ENCODE results near the gene SYK.

Gene SYK

DNA sequence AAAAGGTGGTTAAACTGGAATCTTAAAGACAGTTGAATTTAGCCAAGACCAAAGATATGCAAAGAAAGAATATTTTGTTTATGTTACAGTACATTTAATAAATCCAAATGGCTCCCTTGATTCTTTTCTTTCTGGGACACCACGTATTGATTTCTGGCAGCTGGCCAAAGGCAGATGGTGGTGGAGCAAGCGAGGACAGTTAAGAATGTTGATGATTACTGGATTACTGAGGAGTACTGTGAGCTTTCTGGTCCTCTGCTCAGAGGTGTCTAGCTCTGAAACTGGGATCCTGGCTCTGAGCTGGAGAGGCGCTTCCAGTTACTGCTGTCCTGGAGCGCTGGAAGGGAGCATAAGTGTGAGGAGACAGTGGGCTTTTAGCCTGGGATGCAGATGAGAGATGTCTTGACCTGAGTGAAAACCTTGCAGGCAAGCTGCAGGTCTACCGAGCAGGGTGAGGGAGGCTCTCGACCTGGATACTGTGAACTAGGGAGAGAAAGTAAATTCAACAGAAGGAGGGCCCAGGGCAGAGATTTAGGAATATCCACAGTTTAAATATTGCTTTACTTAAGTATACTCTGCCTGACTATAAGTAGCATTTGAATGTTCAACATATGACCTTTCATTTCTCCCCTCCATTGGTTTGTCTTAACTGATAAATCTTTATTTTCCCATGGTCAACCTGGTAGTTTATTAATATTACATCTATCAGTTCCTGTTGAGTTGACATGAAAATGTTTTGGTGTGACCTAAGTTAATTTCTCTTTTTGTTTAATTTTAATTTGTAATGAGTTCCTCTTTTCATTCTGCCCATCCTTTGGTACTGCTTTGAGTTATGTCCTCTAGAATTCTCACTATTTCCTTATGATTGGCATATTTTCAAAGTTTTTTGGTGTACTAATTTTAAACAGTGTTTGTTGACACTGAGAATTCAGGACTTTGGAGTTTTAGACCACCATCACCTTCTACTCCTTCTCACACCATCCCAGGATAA lies 3.7 kb downstream of the SYK start:
- TF ChIP-seq TAF1 (IDR thresholded peaks at IDR 0.05; ENCODE audit: borderline replicate concordance, insufficient read depth, low read length) (no peak), POLR2AphosphoS5 (IDR thresholded peaks at IDR 0.05; ENCODE audit: low read depth, low read length) (no peak), SIN3A (IDR thresholded peaks at IDR 0.05; ENCODE audit: borderline replicate concordance, insufficient read depth, low read length) (no peak)
- TF ChIP-seq, protein P1, sequence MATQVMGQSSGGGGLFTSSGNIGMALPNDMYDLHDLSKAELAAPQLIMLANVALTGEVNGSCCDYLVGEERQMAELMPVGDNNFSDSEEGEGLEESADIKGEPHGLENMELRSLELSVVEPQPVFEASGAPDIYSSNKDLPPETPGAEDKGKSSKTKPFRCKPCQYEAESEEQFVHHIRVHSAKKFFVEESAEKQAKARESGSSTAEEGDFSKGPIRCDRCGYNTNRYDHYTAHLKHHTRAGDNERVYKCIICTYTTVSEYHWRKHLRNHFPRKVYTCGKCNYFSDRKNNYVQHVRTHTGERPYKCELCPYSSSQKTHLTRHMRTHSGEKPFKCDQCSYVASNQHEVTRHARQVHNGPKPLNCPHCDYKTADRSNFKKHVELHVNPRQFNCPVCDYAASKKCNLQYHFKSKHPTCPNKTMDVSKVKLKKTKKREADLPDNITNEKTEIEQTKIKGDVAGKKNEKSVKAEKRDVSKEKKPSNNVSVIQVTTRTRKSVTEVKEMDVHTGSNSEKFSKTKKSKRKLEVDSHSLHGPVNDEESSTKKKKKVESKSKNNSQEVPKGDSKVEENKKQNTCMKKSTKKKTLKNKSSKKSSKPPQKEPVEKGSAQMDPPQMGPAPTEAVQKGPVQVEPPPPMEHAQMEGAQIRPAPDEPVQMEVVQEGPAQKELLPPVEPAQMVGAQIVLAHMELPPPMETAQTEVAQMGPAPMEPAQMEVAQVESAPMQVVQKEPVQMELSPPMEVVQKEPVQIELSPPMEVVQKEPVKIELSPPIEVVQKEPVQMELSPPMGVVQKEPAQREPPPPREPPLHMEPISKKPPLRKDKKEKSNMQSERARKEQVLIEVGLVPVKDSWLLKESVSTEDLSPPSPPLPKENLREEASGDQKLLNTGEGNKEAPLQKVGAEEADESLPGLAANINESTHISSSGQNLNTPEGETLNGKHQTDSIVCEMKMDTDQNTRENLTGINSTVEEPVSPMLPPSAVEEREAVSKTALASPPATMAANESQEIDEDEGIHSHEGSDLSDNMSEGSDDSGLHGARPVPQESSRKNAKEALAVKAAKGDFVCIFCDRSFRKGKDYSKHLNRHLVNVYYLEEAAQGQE (IDR thresholded peaks at IDR 0.05; ENCODE audit: insufficient read depth in 1 of 2, low read depth in 2 of 2, low read length in 2 of 2): no peak

DNA sequence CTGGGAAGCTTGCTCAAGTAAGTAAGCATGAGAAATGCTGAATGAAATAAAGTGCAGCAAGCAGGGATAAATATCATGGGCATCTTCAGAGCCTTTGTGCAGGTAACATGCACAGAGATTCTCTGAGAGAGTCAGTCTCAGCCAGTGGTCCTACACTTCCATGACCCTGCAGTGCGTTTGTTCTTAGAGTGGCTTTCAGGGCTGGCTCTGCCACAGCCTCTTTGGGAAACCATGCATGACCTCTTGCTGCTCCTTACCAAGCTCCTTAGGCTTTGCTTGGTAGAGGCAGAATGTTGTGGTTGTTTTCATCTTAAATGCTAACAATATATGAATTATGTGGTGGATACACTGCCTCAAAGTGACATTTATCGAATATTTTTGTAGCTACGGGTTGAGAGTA lies 5.4 kb downstream of the SYK start:
- TF ChIP-seq POLR2AphosphoS5 (IDR thresholded peaks at IDR 0.05; ENCODE audit: low read depth, low read length): no peak
- no peak for TF ChIP-seq SIN3A (IDR thresholded peaks at IDR 0.05; ENCODE audit: borderline replicate concordance, insufficient read depth, low read length)
- no peak for TF ChIP-seq FOXP2 (optimal IDR thresholded peaks at IDR 0.05; ENCODE audit: borderline replicate concordance, extremely low read depth, extremely low read length, insufficient read depth)
- TF ChIP-seq, protein P1 (IDR thresholded peaks at IDR 0.05; ENCODE audit: insufficient read depth in 1 of 2, low read depth in 2 of 2, low read length in 2 of 2): no peak
- TF ChIP-seq TAF1 (IDR thresholded peaks at IDR 0.05; ENCODE audit: borderline replicate concordance, insufficient read depth, low read length): no peak

DNA sequence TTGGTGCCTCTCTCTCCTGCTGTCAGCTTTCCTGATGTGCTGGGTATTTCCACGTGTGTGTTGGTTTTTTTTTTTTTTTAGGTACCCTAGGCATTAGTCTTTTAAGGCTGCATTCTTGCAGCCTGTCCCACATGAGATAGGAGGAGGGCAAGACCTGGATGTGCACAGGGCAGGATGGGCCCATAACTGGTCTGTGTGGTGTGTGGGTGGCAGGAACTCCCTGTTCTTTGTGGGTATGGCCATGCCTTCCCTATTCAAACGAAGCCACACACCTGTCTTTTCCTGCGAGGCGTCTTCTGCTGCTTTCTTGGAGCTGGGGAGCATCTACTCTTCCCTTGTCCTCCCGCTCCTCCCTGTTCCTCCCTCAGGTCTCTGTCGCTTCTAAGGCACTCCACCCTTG lies 6.8 kb downstream of the SYK start:
- TF ChIP-seq POLR2AphosphoS5 (IDR thresholded peaks at IDR 0.05; ENCODE audit: low read depth, low read length) (no peak), SIN3A (IDR thresholded peaks at IDR 0.05; ENCODE audit: borderline replicate concordance, insufficient read depth, low read length) (no peak), FOXP2 (optimal IDR thresholded peaks at IDR 0.05; ENCODE audit: borderline replicate concordance, extremely low read depth, extremely low read length, insufficient read depth) (no peak), TAF1 (IDR thresholded peaks at IDR 0.05; ENCODE audit: borderline replicate concordance, insufficient read depth, low read length) (no peak)
- TF ChIP-seq, protein P1 (IDR thresholded peaks at IDR 0.05; ENCODE audit: insufficient read depth in 1 of 2, low read depth in 2 of 2, low read length in 2 of 2): no peak

DNA sequence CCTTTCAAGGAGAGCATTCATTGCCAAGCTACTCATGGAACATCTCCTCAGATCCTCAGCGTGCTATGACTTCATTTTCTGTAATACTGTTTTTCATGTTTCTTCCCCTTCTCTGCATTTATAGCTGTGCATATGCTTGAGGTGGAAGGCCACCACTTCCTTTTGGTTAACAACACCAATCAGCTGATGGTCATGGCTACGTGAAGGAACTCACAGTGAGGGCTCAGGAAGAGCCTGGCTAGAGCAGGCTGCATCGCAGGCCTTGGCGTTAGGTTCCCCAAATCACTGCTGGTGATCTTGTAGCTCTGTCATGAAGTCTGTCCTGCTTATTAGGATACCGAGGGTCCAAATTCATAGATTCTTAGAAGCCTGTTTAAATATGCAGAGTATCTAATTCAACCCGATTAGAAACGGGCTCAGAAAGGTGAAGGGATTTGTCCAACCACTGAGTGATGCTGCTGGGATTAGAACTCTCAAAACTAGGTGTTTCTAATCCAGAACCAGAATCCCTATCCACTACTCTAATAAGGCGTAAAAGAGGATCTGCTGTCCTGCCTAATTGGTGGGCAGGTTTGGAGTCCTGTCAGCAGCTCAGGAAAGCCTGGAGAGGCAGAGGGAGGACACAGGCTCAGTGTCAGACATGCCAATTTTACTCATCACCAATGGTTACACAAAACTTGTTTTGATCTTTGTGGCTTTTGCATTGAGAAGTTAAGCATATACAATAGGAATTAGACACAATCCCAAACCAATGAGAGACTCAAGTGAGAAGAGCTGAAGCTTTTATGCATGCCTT lies 7.5 kb downstream of the SYK start:
- TF ChIP-seq, protein P1 (IDR thresholded peaks at IDR 0.05; ENCODE audit: insufficient read depth in 1 of 2, low read depth in 2 of 2, low read length in 2 of 2): no peak
- TF ChIP-seq POLR2AphosphoS5 (IDR thresholded peaks at IDR 0.05; ENCODE audit: low read depth, low read length) (no peak), SIN3A (IDR thresholded peaks at IDR 0.05; ENCODE audit: borderline replicate concordance, insufficient read depth, low read length) (no peak), TAF1 (IDR thresholded peaks at IDR 0.05; ENCODE audit: borderline replicate concordance, insufficient read depth, low read length) (no peak), FOXP2 (optimal IDR thresholded peaks at IDR 0.05; ENCODE audit: borderline replicate concordance, extremely low read depth, extremely low read length, insufficient read depth) (no peak)

All from PFSK-1 (cell line).